ENCODE measurements around the gene ITGAX. TPM values are rescaled to one million over a fixed set of nuclear protein-coding genes. Genes with fewer than 3 reads are reported as not detected.
A peak's percentile ranks its signal among the peaks of the same experiment; 100 is the strongest.

ITGAX gene
- total RNA-seq, 4 donors from 2014 or later: 0.22 to 0.91 (median 0.56) TPM

- in situ Hi-C loops (cut with MboI; ENCODE audit: low sequenced_read_pairs in 4 of 4) (loop anchor here in 1 of 4 donors (25.0 kb wide), 1 partner anchor 212 kb away; the partner anchor contains the start of genes PYCARD, PYDC1 and TRIM72), intact Hi-C loops (cut with DNase I; ENCODE audit: low total_unique reads) (no loop called here)
- Histone ChIP-seq H3K9me3 (no peaks in the 10 kb centered on the region), H3K36me3 (peaks cover 0 to 8% of the 10 kb centered on the region in 2 donors), H3K27ac (peak overlapping the region; percentile 61 to 100 (median 96)), H3K4me3 (no peak overlapping the region), H3K4me1 (peaks cover 36 to 48% of the 10 kb centered on the region in 2 donors), H3K27me3 (no peaks in the 10 kb centered on the region)
- TF ChIP-seq POLR2A (IDR thresholded peaks at IDR 0.05): peak in 1 of 2 donors; percentile 1
- TF ChIP-seq, protein P1, sequence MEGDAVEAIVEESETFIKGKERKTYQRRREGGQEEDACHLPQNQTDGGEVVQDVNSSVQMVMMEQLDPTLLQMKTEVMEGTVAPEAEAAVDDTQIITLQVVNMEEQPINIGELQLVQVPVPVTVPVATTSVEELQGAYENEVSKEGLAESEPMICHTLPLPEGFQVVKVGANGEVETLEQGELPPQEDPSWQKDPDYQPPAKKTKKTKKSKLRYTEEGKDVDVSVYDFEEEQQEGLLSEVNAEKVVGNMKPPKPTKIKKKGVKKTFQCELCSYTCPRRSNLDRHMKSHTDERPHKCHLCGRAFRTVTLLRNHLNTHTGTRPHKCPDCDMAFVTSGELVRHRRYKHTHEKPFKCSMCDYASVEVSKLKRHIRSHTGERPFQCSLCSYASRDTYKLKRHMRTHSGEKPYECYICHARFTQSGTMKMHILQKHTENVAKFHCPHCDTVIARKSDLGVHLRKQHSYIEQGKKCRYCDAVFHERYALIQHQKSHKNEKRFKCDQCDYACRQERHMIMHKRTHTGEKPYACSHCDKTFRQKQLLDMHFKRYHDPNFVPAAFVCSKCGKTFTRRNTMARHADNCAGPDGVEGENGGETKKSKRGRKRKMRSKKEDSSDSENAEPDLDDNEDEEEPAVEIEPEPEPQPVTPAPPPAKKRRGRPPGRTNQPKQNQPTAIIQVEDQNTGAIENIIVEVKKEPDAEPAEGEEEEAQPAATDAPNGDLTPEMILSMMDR (IDR thresholded peaks at IDR 0.05 in 4 of 5, conservative IDR thresholded peaks at IDR 0.05 in 1 of 5): no peak
- DNase-seq: peak in 1 of 2 donors; percentile 21
- ATAC-seq: no peak
These were observed 68.8 kb downstream of the ITGAX start for GRCh38 chr16:31423801-31424200.

GRCh38 chr16:31427441-31428278, 72.7 kb downstream of the ITGAX start:
- intact Hi-C loops (cut with DNase I; ENCODE audit: low total_unique reads): loop anchor here (1.0 to 2.0 kb wide), 4 partner anchors 26 to 249 kb away; partner anchors contain the start of genes ARMC5 and TRIM72
- peaks cover 0 to 8% of the 10 kb centered on the region in 2 donors for H3K36me3 ChIP-seq
- in situ Hi-C loops (cut with MboI; ENCODE audit: low sequenced_read_pairs in 4 of 4): loop anchor here in 2 of 4 donors (25.0 kb wide), 2 partner anchors 440 to 465 kb away; partner anchors contain the start of genes HSD3B7 (in 1 of the 2) and SETD1A (in 1 of the 2)
- no peaks in the 10 kb centered on the region for H3K9me3 ChIP-seq
- TF ChIP-seq, protein P1 (IDR thresholded peaks at IDR 0.05 in 4 of 5, conservative IDR thresholded peaks at IDR 0.05 in 1 of 5): no peak
- peak in 1 of 2 donors; percentile 10 for TF ChIP-seq POLR2A (IDR thresholded peaks at IDR 0.05)
- DNase-seq: peak; percentile 62 to 84
- peak overlapping the region; percentile 92 to 100 (median 98) for H3K27ac ChIP-seq
- ATAC-seq: peak; percentile 12 to 28
- no peaks in the 10 kb centered on the region for H3K27me3 ChIP-seq
- peak overlapping the region; percentile 67 to 83 (median 79) for H3K4me3 ChIP-seq
- peaks cover 62 to 77% of the 10 kb centered on the region in 2 donors for H3K4me1 ChIP-seq

DNA sequence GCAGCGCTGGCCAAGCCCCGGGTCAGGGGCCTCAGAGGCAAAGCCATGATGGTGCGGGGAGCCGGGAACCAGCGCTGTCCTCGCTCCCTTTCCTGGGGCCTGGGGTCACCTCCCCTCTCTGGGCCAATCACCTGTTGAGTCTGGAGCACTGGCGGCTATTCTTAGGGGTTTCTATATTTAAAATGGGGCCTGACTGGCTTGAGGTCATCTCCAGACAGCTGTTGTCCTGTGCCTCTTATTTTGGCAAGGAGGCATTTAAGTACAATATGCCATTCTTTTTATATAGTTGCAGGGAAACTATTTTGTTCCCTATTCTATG, 73.3 kb downstream of the ITGAX start, which contains the start of gene COX6A2:
COX6A2 (minus strand) TSS at position 82 of the 319 bp plus-strand sequence; CDS start at position 47, 35 bp downstream.
- H3K4me1 ChIP-seq: peaks cover 64 to 73% of the 10 kb centered on the region in 2 donors
- peaks cover 0 to 8% of the 10 kb centered on the region in 2 donors for H3K36me3 ChIP-seq
- H3K9me3 ChIP-seq: no peaks in the 10 kb centered on the region
- ATAC-seq (peak; percentile 74 to 75), DNase-seq (peak; percentile 84 to 93)
- intact Hi-C loops (cut with DNase I; ENCODE audit: low total_unique reads): loop anchor here (1.0 to 2.0 kb wide), 3 partner anchors 25 to 213 kb away; partner anchors contain the start of genes ARMC5 and TRIM72
- peak; percentile 96 to 98 for TF ChIP-seq POLR2A (IDR thresholded peaks at IDR 0.05)
- TF ChIP-seq, protein P1 (IDR thresholded peaks at IDR 0.05 in 4 of 5, conservative IDR thresholded peaks at IDR 0.05 in 1 of 5): peak in 1 of 5 experiments; percentile 21
- H3K27ac ChIP-seq: peak within 1 kb of the TSS; percentile 92 to 100 (median 98)
- peak within 1 kb of the TSS; percentile 67 to 83 (median 79) for H3K4me3 ChIP-seq
- H3K27me3 ChIP-seq: no peaks in the 10 kb centered on the region
- in situ Hi-C loops (cut with MboI; ENCODE audit: low sequenced_read_pairs in 4 of 4): loop anchor here in 2 of 4 donors (25.0 kb wide), 2 partner anchors 441 to 466 kb away; partner anchors contain the start of genes HSD3B7 (in 1 of the 2) and SETD1A (in 1 of the 2)

DNA sequence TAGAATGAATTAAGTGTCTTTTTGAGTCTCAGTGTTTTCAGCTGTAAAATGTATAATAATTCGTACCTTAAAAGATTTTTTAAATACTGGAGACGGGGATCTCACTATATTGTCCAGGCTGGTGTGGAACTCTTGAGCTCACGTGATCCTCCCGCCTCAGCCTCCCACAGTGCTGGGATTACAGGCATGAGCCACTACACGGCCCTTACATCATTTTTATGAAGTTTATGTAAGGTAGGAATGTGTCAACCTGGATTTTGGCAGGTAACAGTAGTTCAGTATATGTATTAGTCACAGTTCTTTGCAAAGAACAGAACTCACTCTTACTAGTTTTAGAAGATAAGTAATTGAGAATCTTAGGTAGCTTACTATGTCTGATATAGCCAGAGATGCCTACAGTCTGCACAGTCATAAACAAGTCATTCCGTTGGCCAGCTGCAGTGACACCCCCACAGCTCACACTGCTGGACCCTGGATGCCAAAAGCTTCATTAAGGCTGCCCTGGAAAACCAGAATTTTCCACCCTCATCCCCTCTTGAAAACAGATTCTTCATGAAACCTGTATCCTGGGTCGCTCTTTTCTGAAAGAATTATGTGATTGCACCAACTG, 73.8 kb downstream of the ITGAX start:
- peak; percentile 41 to 51 for ATAC-seq

More for the DNA sequence above, 73.8 kb downstream of the ITGAX start:
- DNase-seq: peak in 1 of 2 donors; percentile 61
- in situ Hi-C loops (cut with MboI; ENCODE audit: low sequenced_read_pairs in 4 of 4) (loop anchor here in 2 of 4 donors (25.0 kb wide), 2 partner anchors 441 to 466 kb away; partner anchors contain the start of genes HSD3B7 (in 1 of the 2) and SETD1A (in 1 of the 2)), intact Hi-C loops (cut with DNase I; ENCODE audit: low total_unique reads) (loop anchor here (1.0 to 2.0 kb wide), 3 partner anchors 25 to 214 kb away; partner anchors contain the start of genes ARMC5 and TRIM72)
- TF ChIP-seq POLR2A (IDR thresholded peaks at IDR 0.05): no peak
- TF ChIP-seq, protein P1 (IDR thresholded peaks at IDR 0.05 in 4 of 5, conservative IDR thresholded peaks at IDR 0.05 in 1 of 5): no peak
- Histone ChIP-seq H3K4me3 (peak overlapping the region in 3 of 4 donors; percentile 67 to 83 (median 78)), H3K27me3 (no peaks in the 10 kb centered on the region), H3K36me3 (peaks cover 0 to 8% of the 10 kb centered on the region in 2 donors), H3K27ac (peak overlapping the region; percentile 92 to 100 (median 98)), H3K9me3 (no peaks in the 10 kb centered on the region), H3K4me1 (peaks cover 61 to 68% of the 10 kb centered on the region in 2 donors)

Measured in gastrocnemius medialis (tissue), 4 donors.